ENCODE data around the gene CYBC1.

CYBC1 gene

DNA sequence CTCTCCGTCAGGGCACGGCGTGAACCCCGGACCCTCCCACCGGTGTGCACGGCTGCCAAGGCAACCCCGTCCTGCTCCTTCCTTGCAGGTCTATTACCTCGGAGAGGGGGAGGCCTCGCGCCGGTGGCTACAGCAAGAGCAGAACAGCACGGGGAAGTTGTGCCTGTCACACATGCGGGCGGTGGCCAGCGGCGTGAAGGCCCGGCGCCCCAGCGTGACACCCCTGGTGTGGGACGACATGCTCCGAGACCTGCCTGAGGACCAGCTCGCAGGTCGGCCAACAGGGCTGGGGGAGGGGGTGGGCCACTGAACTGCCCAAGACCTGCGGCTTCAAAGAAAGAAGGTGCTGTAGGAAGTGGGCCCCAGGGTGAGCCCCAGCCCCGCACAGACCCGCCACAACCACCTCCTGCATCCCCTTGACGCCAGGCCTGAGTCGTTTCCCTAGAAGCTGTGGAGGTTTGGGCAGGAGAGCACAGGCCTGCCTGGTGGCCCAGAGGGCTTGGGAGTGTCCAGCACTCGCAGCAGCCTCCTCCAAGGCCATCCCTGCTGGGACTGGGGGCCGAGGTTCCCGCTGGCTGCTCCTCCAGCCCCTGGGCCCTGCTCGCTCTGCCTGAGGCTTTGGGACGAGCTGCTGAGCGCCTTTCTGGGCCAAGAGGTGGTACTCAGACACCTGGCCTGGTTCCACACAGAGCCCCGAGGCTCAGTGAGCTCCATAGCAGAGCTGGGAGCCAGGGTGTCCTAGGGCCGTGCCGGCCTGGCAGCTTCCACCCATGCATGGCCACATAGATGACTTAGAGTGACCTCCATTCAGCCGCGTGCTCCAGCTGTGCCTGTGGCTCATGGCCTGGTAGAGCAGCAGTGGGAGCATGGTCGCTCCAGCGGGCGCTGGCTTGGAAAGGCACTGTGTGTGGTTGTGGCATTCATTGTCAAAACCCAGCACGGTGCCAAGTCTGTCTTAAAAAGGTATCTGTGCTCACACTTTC, 14.7 kb downstream of the CYBC1 start:
- Mint-ChIP-seq H3K36me3 (peaks cover 5% of the 10 kb centered on the region), H3K27ac (peak overlapping the region; percentile 79), H3K9me3 (no peaks in the 10 kb centered on the region), H3K4me1 (peaks cover 38% of the 10 kb centered on the region), H3K27me3 (no peaks in the 10 kb centered on the region), H3K4me3 (no peak overlapping the region)
- no peak for ATAC-seq

DNA sequence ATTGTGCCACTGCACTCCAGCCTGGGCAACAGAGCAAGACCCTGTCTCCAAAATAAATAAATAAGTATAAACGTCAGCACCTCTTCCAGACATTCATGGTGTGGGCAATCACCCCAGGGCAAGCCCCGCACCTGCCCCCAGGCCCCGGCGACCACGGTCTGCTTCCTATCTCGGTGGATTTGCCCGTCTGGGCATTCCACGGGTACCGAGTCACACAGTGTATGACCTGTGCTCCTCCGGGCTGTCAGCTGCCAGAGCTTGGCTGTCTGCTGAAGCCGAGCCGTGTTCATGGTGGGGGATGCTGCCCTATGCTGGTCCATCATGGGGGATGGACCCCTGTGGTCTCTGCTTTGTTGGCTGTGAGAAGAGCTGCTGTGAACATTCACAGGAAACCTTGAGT, 15.4 kb downstream of the CYBC1 start:
- Mint-ChIP-seq H3K36me3 (peaks cover 8% of the 10 kb centered on the region), H3K4me3 (no peak overlapping the region), H3K4me1 (peaks cover 36% of the 10 kb centered on the region), H3K27ac (peak overlapping the region; percentile 79), H3K9me3 (no peaks in the 10 kb centered on the region), H3K27me3 (no peaks in the 10 kb centered on the region)
- ATAC-seq, result no peak

- ATAC-seq, result peak; percentile 90
- H3K27me3 Mint-ChIP-seq, result no peaks in the 10 kb centered on the region
- no peaks in the 10 kb centered on the region for H3K9me3 Mint-ChIP-seq
- H3K27ac Mint-ChIP-seq, result peak overlapping the region; percentile 79
- peak overlapping the region; percentile 47 for H3K4me3 Mint-ChIP-seq
- peaks cover 17% of the 10 kb centered on the region for H3K36me3 Mint-ChIP-seq
- H3K4me1 Mint-ChIP-seq, result peaks cover 39% of the 10 kb centered on the region
Measured at GRCh38 chr17:82434216-82434565, 16.4 kb downstream of the CYBC1 start.

GRCh38 chr17:82433560-82434215, 16.9 kb downstream of the CYBC1 start:
- Mint-ChIP-seq H3K36me3 (peaks cover 18% of the 10 kb centered on the region), H3K4me1 (peaks cover 36% of the 10 kb centered on the region), H3K27me3 (no peaks in the 10 kb centered on the region), H3K9me3 (no peaks in the 10 kb centered on the region), H3K27ac (peak overlapping the region; percentile 79), H3K4me3 (no peak overlapping the region)
- ATAC-seq, result no peak

- H3K9me3 Mint-ChIP-seq, result no peaks in the 10 kb centered on the region
- no peak overlapping the region for H3K4me3 Mint-ChIP-seq
- H3K4me1 Mint-ChIP-seq, result peaks cover 39% of the 10 kb centered on the region
- peaks cover 22% of the 10 kb centered on the region for H3K36me3 Mint-ChIP-seq
- H3K27ac Mint-ChIP-seq, result peak overlapping the region; percentile 44
- no peak for ATAC-seq
- no peaks in the 10 kb centered on the region for H3K27me3 Mint-ChIP-seq
Measured at GRCh38 chr17:82432017-82432416, 18.5 kb downstream of the CYBC1 start.

- H3K27me3 Mint-ChIP-seq, result no peaks in the 10 kb centered on the region
- H3K36me3 Mint-ChIP-seq, result peaks cover 39% of the 10 kb centered on the region
- peak overlapping the region; percentile 86 for H3K4me3 Mint-ChIP-seq
- H3K27ac Mint-ChIP-seq, result peak overlapping the region; percentile 84
- peak; percentile 73 for ATAC-seq
- H3K4me1 Mint-ChIP-seq, result peaks cover 46% of the 10 kb centered on the region
- H3K9me3 Mint-ChIP-seq, result no peaks in the 10 kb centered on the region
Measured at GRCh38 chr17:82429824-82430223, 20.7 kb downstream of the CYBC1 start.

GRCh38 chr17:82428546-82428945, 22.0 kb downstream of the CYBC1 start:
- no peaks in the 10 kb centered on the region for H3K27me3 Mint-ChIP-seq
- H3K4me3 Mint-ChIP-seq, result peak overlapping the region; percentile 86
- H3K36me3 Mint-ChIP-seq, result peaks cover 45% of the 10 kb centered on the region
- peaks cover 44% of the 10 kb centered on the region for H3K4me1 Mint-ChIP-seq
- H3K27ac Mint-ChIP-seq, result peak overlapping the region; percentile 84
- ATAC-seq, result no peak
- no peaks in the 10 kb centered on the region for H3K9me3 Mint-ChIP-seq

DNA sequence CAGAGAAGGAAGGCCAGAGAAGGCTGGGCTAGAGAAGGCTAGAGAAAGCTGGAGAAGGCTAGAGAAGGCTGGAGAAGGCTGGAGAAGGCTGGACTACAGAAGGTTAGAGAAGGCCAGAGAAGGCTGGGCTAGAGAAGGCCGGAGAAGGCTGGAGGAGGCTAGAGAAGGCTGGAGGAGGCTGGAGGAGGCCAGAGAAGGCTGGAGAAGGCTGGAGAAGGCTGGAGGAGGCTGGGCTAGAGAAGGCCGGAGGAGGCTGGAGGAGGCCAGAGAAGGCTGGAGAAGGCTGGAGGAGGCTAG, 25.7 kb downstream of the CYBC1 start:
- peaks cover 48% of the 10 kb centered on the region for H3K4me1 Mint-ChIP-seq
- H3K36me3 Mint-ChIP-seq, result peaks cover 72% of the 10 kb centered on the region
- no peak for ATAC-seq
- H3K27ac Mint-ChIP-seq, result peak overlapping the region; percentile 70
- no peaks in the 10 kb centered on the region for H3K27me3 Mint-ChIP-seq
- H3K9me3 Mint-ChIP-seq, result no peaks in the 10 kb centered on the region
- no peak overlapping the region for H3K4me3 Mint-ChIP-seq

GRCh38 chr17:82424001-82424862, 26.3 kb downstream of the CYBC1 start:
- H3K9me3 Mint-ChIP-seq, result no peaks in the 10 kb centered on the region
- peak overlapping the region; percentile 70 for H3K27ac Mint-ChIP-seq
- peaks cover 48% of the 10 kb centered on the region for H3K4me1 Mint-ChIP-seq
- peaks cover 67% of the 10 kb centered on the region for H3K36me3 Mint-ChIP-seq
- no peaks in the 10 kb centered on the region for H3K27me3 Mint-ChIP-seq
- H3K4me3 Mint-ChIP-seq, result no peak overlapping the region
- peak; percentile 57 for ATAC-seq

- Mint-ChIP-seq H3K36me3 (peaks cover 55% of the 10 kb centered on the region), H3K27me3 (no peaks in the 10 kb centered on the region), H3K4me1 (peaks cover 45% of the 10 kb centered on the region), H3K4me3 (peak overlapping the region; percentile 81), H3K9me3 (no peaks in the 10 kb centered on the region), H3K27ac (peak overlapping the region; percentile 54)
- no peak for ATAC-seq
Measured at GRCh38 chr17:82419540-82419939, 31.0 kb downstream of the CYBC1 start.

GRCh38 chr17:82418001-82418986, 32.3 kb downstream of the CYBC1 start, which contains the start of the genes HEXD and OGFOD3:
Gene HEXD, plus strand, starts transcription at chr17:82418347. Its CDS starts 1,453 bp downstream, at chr17:82419800.
Gene OGFOD3, minus strand, starts transcription at chr17:82418586. Its CDS starts 101 bp downstream, at chr17:82418485.
- ATAC-seq, result peak; percentile 95
- Mint-ChIP-seq H3K9me3 (no peaks in the 10 kb centered on the region), H3K4me3 (peak within 1 kb of the TSS; percentile 81), H3K4me1 (peaks cover 44% of the 10 kb centered on the region), H3K27me3 (no peaks in the 10 kb centered on the region), H3K36me3 (peaks cover 57% of the 10 kb centered on the region), H3K27ac (peak within 1 kb of the TSS; percentile 54)

DNA sequence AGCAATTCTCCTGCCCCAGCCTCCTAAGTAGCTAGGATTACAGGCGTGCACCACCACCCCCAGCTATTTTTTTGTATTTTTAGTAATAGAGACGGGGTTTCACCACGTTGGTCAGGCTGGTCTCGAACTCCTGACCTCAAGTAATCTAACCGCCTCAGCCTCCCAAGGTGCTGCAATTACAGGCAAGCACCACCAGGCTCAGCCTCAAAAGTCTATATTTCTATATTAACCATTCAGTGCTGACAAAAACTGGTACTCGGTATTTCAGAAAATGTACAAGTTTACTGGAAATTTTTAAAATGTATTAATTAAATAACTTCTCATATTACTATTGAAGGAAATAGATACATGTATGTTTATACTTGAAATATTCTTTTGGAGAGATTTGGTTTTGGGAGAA, 33.8 kb downstream of the CYBC1 start:
- peaks cover 51% of the 10 kb centered on the region for H3K36me3 Mint-ChIP-seq
- no peak overlapping the region for H3K27ac Mint-ChIP-seq
- no peak overlapping the region for H3K4me3 Mint-ChIP-seq
- H3K9me3 Mint-ChIP-seq, result no peaks in the 10 kb centered on the region
- H3K27me3 Mint-ChIP-seq, result no peaks in the 10 kb centered on the region
- no peak for ATAC-seq
- H3K4me1 Mint-ChIP-seq, result peaks cover 46% of the 10 kb centered on the region

DNA sequence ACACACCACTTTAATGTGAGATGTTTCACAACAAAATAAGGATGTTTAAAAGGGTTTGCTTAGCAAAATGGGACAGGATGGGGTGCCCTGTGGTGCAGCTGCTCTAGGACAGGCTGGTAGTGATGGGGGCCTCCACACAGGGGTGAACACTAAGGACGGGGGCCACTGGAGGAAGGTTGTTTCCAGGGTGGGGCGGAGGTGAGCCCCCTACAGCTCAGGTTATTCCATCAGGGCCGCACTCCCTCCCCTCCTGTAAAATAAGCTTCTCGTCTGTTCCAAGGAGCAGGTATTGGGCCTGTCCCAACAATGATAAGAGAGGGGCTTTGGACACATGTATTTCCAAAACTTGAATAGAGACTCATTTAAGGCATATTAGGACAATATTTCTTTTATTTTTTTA, 34.3 kb downstream of the CYBC1 start:
- H3K36me3 Mint-ChIP-seq, result peaks cover 51% of the 10 kb centered on the region
- no peak for ATAC-seq
- H3K27ac Mint-ChIP-seq, result no peak overlapping the region
- H3K4me1 Mint-ChIP-seq, result peaks cover 46% of the 10 kb centered on the region
- no peaks in the 10 kb centered on the region for H3K27me3 Mint-ChIP-seq
- no peaks in the 10 kb centered on the region for H3K9me3 Mint-ChIP-seq
- H3K4me3 Mint-ChIP-seq, result no peak overlapping the region

DNA sequence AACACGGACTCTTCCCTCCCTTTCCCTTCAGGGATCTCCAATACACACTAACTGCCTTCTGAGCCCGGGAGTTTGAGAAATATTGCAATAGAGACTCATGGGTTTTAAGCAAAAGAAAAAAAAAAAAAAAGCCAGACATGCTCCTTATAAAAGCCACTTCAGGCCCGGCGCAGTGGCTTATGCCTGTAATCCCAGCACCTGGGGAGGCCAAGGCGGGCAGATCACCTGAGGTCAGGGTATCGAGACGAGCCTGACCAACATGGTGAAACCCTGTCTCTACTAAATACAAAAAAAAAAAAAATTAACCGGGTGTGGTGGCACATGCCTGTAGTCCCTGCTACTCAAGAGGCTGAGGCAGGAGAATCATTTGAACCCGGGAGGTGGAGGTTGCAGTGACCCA, 34.8 kb downstream of the CYBC1 start:
- Mint-ChIP-seq H3K4me1 (peaks cover 46% of the 10 kb centered on the region), H3K36me3 (peaks cover 47% of the 10 kb centered on the region), H3K4me3 (no peak overlapping the region), H3K27me3 (no peaks in the 10 kb centered on the region), H3K27ac (no peak overlapping the region), H3K9me3 (no peaks in the 10 kb centered on the region)
- no peak for ATAC-seq
